ENCODE measurements around the gene FAM72A.
A peak's percentile ranks its signal among the peaks of the same experiment; 100 is the strongest.
"Not testable (repeated sequence)": the region's sequence is repeated elsewhere in the genome, so short reads cannot be mapped to it uniquely, and the experiment has no call there.

The FAM72A gene

DNA sequence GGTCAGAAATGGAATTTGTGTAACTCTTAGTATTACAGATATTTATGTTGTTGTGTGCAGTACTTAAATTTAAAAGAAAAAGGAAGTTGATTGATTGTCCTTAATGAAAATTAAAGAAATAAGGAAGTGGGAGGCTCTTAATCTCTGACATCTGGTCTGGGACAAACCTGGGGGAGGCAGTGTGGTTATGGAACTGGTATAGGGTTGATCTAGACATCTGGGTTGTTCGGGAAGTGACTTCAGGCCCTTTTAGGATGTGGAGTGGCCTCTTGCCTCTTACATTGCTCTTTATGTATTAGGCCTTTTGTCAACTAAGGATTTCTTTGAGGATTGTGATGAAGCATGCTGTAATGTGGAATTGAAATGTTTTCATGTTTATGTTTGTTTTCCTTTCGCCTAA is 16.1 kb upstream of the FAM72A start:
- DNase-seq (ENCODE audit: low read depth); H3K4me3 ChIP-seq (ENCODE audit: low read length): not testable (repeated sequence)

DNA sequence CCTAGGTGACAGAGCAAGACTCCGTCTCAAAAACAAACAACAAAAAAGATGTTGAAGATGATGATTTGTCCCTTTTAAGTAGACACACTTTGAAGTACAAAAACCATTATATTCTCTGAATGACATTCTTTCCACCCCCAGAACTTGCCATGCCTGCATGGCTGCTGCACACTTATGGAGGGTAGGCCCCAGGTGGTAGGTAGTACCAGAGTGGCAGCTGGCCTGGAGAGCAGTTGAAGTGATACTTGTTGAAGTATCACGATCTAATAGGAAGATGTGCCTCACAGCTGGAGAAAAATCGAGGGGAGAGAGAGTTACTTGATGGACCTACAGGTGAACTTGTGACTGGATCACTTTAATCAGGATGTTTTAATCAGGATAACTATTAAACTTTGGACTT is 15.6 kb upstream of the FAM72A start:
- not testable (repeated sequence) for H3K4me3 ChIP-seq (ENCODE audit: low read length); DNase-seq (ENCODE audit: low read depth)

DNA sequence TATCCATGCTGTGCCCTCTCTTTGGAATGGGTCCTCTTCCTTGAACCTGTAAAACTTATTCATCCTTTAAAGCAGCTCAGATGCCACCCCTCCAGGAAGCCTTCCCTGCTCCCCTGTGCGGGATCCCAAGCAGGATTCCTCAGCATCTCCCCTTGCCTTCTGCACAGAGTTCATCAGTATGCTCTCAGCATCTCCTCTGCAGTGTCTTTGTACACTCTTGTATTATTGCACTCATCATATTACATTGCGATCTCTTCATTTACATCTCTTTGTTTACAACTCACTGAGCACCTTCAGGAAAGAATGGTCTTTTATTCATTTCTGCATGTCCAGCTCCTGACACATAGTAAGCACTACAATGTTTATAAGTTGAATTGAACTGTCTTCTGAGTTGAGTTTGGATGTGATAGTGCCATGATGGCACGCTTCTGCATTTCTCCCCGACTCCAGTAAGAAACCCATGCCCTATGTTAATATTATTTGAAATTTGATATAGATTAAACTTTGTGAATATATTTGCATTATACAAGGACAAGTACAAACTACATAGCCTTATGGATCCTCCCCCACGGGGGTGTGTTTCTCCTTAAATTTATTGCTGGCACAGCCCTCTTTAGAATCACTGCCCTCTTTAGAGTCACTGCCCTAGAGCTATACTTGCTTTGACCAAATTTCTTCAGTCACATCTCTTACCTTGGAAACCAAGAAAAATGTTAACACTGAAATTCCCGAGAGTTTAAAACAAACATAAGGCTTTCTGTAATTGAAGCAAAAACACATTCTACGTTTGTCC is 13.2 kb upstream of the FAM72A start:
- H3K4me3 ChIP-seq (ENCODE audit: low read length); DNase-seq (ENCODE audit: low read depth): not testable (repeated sequence)

DNA sequence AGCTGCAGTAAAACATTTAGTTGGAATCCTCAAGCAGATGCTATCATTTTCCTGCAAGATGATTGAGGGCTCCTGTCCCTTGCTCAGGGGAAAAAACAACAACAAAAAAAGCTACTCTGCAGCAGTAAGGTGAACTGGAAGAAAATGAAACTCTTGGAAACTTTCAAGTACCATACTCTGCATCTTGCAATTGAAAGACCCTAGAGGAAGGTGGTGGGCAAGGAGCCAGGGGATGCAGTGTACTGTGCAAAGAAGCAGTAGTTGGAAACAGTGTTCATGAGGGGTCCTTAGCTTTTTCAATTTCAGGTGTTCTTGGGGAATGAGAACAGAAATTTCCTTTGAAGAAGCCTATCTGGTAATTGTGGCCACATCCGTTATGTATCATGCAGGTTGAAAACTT is 8.2 kb upstream of the FAM72A start:
- H3K4me3 ChIP-seq (ENCODE audit: low read length); DNase-seq (ENCODE audit: low read depth): not testable (repeated sequence)

DNA sequence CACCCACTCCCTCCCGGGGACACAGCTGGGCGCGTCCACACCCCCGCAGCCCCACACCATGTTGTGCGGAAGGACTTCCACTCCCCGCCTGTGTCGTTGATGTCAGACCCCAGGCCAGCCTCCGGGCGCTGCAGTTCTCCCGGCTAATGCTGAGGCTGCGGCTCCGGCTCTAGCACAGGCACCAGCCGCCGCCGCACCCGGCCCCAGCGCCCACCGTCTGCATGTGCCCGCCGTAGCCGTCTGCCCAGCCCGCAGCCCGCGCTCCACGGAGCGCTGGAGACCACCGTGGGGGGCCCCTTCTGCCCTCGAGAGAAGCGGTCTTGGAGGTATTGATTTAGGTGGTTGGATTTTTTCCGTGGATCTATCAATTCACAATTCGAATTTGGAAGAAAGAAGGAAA is 2.9 kb upstream of the FAM72A start:
- DNase-seq (ENCODE audit: low read depth): not testable (repeated sequence)
- peak overlapping the region; percentile 47 for H3K4me3 ChIP-seq (ENCODE audit: low read length)

DNA sequence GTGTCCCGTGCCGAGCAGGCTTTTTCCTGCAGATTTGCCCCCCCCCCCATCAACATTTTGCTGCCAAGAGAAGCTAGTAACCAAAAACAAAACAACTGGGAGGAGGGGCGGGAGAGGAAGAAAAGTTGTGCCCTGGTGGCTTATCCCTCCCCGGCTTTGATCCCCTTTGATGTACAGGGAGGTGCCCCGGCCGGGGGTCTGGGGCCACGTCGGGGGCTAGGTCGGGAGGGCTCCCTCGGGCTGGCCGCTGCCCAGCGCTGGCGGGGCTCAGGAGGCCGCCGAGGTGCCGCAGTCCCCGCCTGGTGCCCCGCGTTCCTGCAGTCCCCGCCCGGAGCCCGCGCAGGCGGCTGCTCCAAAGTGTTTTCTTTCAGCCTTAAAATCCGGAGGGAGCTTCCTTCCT is 2.2 kb upstream of the FAM72A start:
- H3K4me3 ChIP-seq (ENCODE audit: low read length): peak overlapping the region; percentile 44
- DNase-seq (ENCODE audit: low read depth): peak; percentile 30

DNA sequence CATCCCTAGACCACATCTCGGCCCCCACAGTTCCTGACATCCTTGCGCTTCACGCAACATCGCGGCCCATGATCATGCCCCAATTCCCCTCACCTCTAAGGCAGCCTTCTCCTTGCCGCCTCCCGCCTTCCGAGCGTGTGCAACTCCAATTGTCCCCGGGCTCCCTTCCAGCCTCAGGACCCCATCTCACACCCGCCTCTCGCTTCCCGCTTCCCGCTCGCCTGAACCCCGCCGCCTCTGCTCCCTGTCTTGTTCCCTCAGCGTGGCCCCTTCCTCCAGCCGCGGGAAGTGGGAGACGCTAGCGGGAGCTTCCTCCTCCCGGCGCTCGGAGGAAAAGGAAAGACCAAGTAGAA is 1.5 kb upstream of the FAM72A start:
- not testable (repeated sequence) for DNase-seq (ENCODE audit: low read depth)
- H3K4me3 ChIP-seq (ENCODE audit: low read length): peak overlapping the region; percentile 55

DNA sequence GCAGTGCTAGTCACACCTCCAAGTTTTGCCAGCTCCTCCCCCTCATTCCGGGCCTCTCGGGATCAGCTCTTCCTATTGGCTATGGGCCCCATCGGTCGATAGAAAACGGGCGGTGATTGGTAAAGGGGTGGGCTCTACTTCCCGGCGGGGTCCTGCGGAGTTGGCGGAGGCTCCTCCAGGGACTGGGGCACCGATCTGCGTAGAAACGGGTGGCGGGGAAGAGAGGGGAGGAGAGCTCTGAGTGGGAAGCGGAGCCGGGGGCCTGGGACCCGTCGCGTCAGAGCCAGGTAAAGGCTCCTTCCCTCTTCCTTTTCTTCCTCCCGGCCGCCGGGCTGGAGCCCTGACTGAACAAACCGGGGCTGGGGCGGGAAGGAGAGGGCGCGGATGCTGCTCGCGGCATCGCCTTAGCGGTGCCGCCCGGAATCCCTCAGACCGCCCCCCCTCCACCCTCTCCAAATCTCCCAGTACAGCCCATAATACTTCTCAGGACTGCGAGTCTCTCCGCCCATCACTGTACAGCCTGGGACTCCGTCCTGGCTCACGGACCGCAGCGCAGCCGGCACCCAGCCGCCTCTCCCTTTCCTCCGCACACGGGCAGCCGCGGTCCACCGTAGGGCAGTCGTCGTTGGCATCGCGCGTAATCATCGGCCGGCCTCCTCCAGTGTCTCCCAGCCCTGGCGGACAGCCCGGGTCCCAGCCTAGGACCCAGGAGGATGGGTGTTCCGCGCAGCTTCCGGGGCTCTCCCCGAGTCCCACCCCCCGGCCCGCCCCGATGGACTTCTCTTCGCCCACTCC is 922 bp upstream of the FAM72A start, which contains the start of gene SRGAP2:
Gene SRGAP2, plus strand, starts transcription at position 178 of the 795 bp plus-strand sequence. CDS start 2,430 bp downstream, outside the sequence.
- H3K4me3 ChIP-seq (ENCODE audit: low read length): peak within 1 kb of the TSS; percentile 58
- peak; percentile 67 for DNase-seq (ENCODE audit: low read depth)

DNA sequence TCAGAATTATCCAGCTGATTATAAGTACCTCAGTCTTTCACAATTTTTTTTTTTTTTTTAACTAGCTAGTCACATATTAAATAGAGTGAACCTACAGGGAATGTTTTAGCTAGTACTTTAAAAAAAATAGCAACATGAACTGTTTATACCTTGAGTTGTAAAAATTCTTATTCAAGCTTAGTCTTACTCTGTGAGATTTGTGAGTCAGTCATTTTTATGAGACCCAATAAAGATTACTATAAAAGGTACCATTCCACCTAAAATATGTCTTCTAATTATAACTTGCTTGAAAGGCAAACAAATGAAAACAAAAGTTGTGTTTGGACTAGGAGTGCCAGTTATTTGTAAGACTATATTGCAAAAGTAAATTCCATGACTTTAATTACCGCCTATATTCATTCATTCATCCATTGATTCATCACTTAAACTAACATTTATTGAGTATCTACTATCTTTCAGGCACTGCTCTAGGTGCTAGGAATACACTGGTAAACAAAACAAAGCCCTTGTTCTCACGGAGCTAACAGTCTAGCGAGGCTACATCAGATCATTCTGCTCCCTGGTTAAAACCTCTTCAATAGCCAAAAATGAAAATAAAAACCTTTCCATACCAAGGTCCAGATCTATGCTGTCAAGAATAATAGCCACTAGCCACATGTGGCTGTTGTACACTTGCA is 5.8 kb downstream of the FAM72A start:
- DNase-seq (ENCODE audit: low read depth); H3K4me3 ChIP-seq (ENCODE audit: low read length): not testable (repeated sequence)

DNA sequence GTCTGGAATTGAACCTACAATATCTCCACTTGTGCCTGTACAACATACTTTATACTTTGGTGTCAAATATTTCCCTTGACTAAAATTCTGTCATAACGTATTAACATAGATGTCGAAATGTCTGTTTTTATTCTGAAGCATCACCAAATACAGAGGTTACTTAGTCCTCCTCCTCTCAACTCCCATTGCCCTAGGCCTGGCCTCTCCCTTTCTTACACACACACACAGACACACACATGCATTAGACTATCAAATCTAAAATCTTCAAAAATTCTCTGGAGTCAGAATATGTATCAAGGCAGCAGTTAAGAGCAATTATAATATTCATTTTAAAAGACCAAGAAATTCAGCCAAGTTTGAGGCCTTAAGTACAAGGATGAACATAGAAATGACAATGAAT is 7.5 kb downstream of the FAM72A start:
- not testable (repeated sequence) for H3K4me3 ChIP-seq (ENCODE audit: low read length); DNase-seq (ENCODE audit: low read depth)

DNA sequence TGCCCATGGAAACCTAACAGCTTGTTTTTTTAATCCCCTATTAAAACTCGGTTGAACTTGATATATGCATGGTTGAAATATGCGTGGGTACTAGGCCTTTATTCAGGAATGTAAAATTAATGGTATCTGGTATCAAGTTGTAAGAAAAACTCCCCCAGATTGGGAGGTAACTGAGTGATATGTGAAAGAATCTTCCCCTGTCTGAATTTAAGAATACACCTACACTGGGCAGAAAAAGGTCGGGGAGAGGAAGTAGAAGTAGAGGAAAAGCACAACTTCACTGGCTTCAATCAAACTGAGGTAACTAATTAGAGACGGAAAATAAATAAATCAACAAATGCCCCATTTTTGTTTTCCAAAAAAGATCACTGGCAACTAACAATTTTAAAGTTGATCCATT is 15.8 kb downstream of the FAM72A start:
- not testable (repeated sequence) for DNase-seq (ENCODE audit: low read depth); H3K4me3 ChIP-seq (ENCODE audit: low read length)

DNA sequence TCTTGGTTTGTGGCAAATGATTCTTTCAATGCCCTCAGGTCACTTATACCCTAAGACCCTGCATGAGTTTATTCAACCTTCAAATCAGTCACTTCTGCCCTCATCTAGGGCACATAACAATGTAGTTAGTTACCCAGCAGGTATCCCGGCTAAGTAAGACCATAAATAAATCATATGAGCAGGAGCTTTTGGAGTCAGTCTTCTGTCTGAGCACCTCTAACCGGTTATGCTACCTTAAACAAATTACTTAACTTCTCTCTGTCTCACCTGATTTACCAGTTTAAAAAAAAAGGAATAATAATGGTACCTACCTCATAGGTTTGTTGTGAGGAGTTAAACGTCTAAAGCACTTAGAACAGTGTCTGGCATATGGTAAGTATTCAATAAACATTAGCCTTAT is 16.9 kb downstream of the FAM72A start:
- DNase-seq (ENCODE audit: low read depth); H3K4me3 ChIP-seq (ENCODE audit: low read length): not testable (repeated sequence)

DNA sequence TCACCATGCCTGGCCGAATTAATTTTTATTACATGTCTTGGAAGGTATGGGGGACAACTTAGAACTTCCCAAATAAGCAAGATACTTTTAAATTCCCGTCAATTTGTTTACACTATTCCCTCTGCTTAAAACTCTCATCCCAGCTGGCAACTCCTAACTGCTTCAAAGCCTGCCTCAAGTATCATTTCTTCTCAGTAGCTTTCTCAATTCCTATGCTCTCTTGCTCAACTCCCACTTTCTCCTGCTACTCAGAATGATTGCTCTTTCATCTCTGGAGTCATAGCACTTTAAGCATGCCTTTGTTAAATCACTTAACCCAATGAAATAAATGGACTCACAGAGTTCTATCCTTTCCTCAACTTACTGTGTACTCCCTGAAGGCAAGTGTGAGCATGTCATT is 18.9 kb downstream of the FAM72A start:
- not testable (repeated sequence) for H3K4me3 ChIP-seq (ENCODE audit: low read length); DNase-seq (ENCODE audit: low read depth)

DNA sequence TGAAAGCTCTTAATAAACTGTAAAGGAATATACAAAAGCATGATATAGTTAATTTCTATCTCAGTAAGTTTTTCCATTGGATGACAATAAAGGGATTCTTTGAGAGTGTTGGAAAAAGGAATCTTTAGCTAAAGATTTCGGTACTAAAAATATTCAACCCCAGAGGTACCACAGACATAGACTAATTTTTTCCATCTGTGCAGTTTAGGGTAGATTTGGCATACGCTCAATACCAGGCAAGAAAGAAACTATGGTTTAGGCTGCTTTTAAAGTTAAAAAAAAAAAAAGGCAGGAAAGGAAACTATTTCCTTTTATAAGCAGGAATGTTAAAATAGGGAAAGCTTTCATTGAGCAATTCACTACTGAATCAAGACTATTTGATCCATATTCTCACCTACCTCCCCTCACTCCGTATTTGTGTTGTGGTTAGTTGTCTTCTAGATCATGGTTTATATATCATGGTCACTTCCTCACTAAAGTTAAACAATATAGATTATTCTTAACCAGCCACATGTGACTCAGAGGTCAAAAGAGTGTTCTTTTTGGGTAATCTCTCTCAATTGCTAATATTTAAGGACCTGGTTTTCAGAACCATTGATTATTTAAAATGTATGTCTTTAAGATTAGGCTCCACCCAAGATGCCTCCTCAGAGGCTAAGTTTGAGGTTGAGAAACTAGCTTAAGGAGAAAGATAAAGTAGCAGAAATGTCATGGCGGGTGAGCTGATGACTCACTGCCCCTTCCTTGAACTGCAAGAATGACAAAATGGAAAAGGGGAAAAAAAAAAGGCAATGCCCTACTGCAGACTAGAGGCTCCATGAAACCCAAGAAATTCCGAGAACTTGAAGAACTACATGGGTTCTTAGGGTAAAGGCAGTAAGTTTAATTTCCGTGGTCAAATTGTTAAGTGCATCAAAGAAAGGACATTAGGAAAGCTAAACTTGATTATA is 20.0 kb downstream of the FAM72A start:
- peak; percentile 41 for DNase-seq (ENCODE audit: low read depth)

DNA sequence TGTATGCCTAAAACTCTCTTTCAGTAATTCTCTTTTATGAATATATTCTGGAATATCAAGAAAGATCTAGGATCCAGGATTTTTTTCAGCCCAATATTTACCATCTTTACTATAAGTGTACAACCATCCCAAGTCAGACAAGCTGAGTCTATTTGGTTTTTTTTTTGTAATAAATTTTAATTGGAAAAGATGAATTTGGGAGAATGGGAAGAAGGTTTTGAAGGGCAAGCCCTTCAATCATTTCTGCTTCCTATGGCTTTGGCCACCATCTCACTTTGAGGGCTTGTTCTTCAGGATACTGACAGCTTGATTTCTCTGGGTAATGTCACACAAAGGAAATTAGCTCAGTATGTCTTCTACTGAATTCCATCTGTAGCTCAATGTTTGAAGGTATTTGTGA is 23.0 kb downstream of the FAM72A start:
- not testable (repeated sequence) for DNase-seq (ENCODE audit: low read depth); H3K4me3 ChIP-seq (ENCODE audit: low read length)

More for the DNA sequence above, 20.0 kb downstream of the FAM72A start:
- not testable (repeated sequence) for H3K4me3 ChIP-seq (ENCODE audit: low read length)

DNA sequence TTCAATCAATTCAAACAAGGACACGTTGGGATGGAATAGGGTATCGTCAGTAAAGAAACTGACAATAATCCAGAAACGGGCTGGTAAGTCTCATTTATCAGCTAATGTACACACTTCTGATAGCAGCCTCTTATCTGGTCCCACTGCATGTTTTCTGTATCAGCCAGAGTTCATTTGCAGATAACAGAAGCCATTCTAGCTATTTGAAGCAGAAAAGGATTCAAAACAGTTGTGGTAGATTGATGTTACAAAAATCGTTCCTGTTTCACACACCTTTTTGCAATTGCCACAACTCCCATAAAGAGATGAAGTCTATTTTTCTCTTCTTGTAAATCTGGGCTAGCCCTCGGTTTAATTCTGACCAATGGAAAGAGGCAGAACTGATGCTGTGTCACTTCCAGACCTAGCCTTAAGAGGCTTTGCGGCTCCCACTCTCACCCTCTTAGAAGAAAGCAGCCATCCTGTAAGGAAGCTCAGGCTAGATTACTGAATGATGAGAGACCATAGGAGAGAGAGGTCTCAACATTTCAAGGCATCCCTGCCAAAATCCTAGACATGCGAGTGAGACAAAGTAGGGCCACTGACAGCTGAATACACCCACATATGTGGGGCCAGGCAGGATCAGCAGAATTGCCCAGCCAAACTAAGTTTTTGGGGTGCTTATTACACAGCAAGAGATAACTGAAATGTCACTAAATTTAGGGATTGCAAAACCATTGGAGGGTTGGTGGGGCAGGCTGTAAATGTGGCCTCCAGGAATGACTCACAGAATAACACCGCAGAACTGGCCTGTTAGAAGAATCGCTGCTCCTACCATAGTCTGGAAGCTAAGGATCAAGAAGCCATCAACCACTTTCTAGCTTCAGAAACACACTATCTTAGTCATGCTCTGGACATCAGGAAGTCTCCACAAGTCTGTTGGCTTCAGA is 24.3 kb downstream of the FAM72A start:
- not testable (repeated sequence) for H3K4me3 ChIP-seq (ENCODE audit: low read length)
- DNase-seq (ENCODE audit: low read depth): peak; percentile 77

DNA sequence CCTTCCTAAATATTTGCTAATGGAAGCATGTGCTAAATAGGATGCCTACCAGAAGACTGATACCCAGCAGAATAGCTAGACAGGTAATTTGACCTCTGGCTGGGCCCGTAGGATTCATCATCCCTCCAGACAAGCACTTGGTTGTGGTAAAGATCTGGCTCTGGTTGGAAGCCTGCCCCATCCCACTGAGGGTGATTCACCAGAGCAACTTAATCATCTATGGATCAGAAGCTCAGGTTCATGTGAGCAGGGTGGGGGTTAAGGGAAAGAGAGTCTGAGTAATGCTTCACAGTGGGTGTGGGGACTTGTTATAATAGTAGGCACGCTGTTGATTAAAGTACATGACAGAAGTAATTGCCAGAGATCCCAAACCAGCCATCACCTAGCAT is 26.5 kb downstream of the FAM72A start:
- H3K4me3 ChIP-seq (ENCODE audit: low read length); DNase-seq (ENCODE audit: low read depth): not testable (repeated sequence)
